Daoy (cell line): ENCODE data around the gene AP3B1. TPM values are rescaled to one million over a fixed set of nuclear protein-coding genes. Genes with fewer than 3 reads are reported as not detected.

Experiments used
- DNase-seq: peaks from one replicate; pipeline ENCODE4 v3.0.0-alpha.2; 2015; ENCODE audit warnings: low read depth
- total RNA-seq: library from RNA; depleted of rRNA; stranded (reverse); fragments of >200 nt; shearing (Covaris generic); gene quantifications from 2 replicates; pipeline ENCODE4 v1.2.3, GENCODE V29; 2014

AP3B1 gene
- total RNA-seq, 1 experiment from 2014 or later, result 39.0 TPM

GRCh38 chr5:78005021-78005785 is 289.3 kb downstream of the AP3B1 start:
- no peak for DNase-seq

GRCh38 chr5:78004559-78004958 is 289.9 kb downstream of the AP3B1 start:
- DNase-seq, result no peak

DNA sequence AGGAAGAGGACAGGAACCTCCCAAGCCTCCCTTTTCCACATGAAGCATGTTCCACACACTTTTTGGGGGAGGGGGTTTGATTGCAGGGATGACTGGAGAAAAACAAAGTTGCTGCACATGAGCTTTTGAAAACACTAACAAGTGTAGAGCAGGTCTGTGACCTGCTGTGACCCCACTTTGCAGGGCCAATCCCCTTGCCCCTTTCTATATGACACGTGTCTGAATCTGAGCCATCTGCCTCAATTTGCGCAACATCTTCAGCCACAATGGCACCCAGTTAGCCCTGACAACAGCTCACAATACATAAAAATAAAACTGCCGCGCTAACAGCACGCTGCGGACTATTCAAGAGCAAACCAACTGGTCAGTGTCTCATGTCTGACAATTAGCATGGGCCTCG is 290.6 kb downstream of the AP3B1 start:
- no peak for DNase-seq

DNA sequence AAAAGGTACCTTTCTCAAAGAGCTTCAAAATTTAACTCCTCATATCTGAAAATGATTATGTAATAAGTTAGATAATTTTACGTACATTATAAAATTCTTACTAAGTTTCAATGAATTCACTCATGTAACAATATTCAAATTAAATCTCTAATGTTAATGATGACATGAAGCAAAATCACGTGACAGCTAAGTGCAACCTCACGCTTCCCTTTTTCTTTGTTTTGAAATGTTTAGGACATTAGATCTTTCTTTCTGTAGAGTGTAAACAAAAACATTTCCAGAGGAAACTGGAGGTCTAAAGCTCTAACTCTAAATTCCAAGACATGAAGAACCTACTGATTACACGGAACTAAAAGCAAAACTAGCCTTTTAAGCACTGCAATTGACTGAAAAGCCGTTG is 291.0 kb downstream of the AP3B1 start:
- DNase-seq, result no peak

DNA sequence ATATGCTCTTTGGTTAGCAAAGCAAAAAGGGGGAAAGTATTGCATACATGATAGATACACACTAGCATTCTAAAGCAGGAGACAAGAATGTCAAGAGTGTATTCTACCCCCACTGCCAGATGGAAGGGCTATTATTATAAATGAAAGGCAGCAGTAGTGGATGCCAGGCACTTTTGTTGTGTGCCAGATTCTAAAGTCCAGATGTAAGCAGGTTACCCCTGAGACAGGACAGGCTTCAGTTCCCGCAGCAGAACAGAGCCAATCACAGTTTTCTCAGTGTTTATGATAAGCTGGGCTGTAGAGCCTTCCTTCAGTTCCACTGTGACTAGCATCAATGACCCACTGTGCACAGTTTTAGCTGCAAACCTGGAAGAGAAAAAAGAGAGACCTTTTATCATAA is 291.8 kb downstream of the AP3B1 start:
- no peak for DNase-seq

- DNase-seq, result no peak
Observed at GRCh38 chr5:78001197-78001596, 293.3 kb downstream of the AP3B1 start.

- DNase-seq, result no peak
Observed at GRCh38 chr5:78000191-78000590, 294.3 kb downstream of the AP3B1 start.

DNA sequence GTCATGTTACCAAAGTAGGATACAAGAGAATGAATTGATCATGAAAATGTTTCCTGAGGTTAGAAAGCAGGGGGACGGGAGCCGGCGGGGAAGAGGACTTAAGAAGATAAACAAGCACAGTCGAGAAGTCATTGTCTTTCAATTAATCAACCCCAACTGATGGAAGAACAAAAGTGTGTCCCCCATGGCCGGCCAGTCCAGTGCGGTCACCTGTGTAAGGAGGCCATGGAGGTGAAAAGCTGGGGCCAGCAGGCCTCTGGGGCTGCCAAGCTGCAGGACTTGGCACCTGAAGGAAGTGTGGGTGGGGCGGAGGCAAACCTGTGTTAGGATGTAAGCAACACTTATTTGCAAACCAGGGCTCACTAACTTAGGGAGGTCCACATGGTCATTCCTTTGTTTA is 295.1 kb downstream of the AP3B1 start:
- no peak for DNase-seq

GRCh38 chr5:77996943-77997342 is 297.6 kb downstream of the AP3B1 start:
- no peak for DNase-seq

DNA sequence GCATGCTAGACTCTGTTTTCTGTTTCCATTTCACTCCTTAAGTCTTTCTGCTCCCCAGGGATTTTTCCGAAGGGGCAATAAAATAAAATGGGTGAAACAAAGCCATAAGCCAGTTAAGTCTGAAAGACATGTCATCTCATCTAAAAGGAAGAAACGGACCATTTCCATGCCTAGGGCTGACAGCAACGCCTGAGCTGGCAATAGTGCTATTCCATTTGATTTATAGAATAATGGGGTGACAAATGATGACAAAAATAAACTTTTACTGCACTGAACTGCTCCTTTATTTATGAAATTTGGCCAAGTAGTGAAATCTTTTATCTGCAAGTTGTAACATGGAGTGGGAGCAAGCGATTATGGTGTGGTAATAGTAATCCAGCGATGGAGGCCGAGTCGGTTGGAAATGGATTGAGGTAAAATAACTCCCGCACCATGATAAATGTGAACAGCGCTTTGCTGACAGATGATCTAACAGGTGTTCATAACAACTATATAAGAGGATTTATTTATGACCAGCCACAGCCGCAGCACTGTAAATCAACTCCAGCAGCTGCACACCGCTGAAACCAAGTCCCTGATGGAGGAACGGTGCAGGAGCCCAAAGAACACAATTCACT is 298.6 kb downstream of the AP3B1 start:
- no peak for DNase-seq

DNA sequence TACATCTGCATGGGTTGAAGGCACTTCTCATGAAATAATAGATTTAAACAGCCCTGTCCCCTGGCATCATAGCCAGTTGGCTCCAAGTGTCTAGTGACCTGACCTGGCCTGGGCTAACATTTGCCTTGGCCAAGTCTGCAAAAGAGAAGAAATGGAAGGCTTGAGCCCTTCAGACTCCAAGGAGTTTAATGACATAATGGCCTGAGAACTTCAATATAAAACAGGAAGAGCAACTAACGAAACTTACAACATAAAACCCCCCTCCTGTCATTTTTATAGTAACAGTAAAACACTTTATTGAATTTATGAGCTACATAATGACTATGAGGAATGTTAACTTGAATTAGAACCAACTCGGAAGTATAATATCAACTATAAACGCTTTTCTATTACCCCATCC is 299.6 kb downstream of the AP3B1 start:
- no peak for DNase-seq

DNA sequence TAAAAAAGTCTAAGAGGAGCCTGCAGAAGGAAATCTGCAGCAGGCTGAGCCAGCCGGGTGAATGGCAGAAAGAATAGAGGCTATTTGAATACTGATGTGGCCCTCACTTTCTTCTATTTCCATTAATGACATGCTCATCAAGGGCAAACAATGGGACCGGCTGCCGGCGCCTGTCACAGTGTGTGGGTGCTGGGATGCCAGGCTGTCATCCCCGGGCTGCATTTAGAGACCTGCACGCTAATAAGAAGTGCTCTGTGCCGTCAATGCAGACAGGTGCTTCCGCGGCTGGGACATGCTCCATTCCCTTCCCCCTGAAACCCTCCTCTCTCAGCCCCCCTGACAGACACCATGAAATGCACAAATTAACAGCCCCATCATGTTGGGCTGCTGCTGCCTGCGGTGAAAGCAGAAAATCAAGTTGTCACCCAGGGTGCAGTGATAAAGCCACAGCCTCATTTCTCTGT is 300.6 kb downstream of the AP3B1 start:
- DNase-seq, result no peak

DNA sequence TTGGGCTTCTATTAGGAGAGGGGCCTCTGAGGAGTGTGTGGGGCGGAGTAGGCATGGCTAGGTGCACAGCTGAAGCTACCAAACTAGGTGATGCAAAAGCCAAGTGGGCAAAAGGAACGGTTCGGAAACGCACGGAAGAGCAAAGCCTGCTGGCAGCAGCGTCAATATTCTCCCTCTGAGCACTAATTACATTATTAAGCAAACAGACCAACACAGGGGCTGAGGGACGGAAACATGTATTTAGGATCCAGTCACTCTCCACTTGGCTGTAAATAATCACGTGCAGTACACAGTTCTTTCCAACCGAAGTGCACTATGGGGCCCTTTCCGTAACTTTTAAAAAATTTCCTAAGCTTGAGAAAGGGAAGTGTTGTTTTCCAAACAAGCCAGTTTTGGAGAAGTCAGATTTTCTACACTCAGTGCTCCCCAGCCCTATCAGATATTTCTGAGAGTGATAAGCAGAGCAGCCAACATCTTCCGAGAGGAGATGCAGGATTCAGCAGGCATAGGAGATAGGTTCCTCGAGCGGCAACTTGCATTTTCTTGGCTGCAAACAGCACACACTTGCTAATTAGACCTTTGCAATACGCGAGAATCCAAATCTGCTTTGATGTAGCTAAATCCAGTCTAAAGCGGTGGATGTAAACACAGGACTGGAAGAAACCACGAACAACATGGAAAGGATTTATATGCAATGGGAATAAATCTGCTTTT is 301.2 kb downstream of the AP3B1 start:
- DNase-seq, result no peak

DNA sequence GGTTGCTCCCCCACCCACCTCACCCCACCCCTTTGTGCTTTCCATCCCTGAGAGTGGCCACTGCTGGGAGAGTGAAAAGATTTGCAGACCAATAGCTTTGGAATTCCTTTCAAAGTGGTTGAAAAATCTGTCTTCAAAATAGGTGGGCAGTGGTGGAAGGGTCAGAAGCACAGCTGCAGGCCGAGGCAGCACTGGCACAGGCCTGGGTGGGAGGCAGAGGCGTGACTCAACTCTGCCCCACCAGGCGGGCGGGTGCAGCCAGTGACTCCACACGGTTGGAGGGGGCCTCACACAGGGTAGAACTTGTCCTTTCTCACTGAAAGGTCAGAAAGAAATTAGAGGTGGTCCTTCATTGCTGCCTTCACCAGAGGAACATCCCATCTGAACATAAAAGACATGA is 303.4 kb downstream of the AP3B1 start:
- DNase-seq, result no peak

DNA sequence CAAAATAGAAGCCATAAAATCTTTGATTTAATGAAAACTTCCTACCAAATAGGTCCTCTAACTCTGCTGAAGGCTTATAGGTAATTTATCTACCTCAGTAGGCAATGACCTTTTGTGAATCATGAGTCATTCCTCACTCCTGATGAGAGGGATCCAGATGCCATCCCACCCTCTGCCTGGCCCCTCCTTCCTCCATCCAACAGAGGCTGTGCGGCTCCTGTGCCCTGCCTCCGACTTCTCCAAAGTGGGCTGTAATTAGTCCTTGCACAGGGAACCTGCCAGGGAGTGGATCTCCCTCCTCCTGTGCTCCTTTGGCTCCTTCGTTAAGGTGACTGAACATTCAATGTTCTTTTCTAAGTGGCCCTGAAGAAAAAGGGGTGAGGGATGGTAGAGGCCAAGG is 304.5 kb downstream of the AP3B1 start:
- no peak for DNase-seq

DNA sequence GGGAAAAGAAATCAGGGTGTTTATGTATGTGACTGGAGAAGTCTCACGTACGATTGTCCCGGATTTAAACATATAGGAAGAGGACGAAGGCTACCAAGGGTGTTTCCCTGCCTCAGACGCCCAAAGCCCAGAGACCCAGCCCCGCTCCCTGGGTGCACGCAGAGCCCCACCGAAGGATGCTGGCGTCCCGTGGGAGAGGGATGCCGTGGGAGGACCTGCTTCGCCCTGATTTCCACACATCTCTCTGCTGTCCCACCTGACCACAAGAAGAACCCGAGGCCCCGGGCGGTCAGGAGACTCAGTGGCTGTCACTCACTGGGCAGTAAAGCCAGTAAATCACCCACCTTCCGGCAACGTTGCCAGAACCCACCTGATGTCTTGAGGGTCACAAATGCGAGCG is 306.5 kb downstream of the AP3B1 start:
- DNase-seq, result no peak

DNA sequence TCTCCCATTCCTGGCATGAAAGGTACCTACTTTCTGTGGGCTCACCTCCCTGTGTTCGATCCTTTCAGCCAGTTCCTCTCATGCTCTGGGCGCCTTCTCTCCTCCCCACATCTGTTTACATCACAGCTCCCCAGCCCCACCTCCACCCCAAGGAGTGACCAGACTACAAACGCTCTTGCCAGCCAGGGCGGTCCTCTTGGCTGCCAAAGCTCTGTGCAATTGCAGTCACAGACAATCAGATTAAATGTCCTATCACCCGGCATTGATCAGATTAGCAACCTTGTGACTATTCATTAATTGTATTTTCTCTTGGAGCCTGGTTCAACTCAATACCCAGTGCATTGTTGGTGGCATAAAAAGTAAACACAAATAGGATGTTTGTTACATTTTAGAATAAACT is 307.2 kb downstream of the AP3B1 start:
- no peak for DNase-seq

DNA sequence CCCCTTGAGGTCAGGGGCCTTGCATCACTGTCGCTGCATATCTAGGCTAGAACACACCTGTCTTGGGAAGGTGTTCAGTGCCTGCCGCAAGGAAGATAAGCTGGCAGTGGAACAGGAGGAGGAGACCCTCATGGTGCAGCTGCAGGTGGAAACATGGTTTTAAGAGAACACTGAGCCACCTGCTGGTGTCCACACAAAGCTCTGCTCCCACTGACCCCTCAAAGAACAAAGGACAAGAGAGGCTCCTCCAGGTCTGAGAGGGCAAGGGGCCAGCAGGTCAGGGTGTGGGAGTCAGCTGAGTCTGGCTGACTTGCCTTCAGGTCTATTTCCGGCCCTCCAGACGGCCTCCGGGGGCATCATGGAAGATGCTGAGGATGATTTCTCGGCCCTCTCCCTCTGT is 308.2 kb downstream of the AP3B1 start:
- DNase-seq, result no peak

DNA sequence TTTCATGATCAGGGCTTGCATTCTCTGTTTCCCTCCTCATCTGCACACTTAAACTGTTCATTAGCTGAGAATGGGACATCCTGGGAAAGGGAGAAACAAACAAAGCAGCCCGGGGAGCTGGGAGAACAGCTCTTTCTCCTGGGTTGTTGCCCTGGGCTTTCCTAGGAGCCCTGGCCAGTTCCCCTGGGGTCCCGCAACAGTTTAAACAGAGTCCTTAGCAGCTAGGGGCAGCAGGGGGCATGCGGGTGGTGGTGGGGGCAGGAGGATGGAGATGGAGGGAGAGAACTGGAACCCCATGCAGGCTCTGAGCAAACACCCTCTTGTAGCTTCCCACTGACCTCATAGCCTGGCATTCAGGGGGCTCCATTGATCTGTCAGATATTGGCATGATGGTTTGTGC is 309.3 kb downstream of the AP3B1 start:
- DNase-seq, result no peak

GRCh38 chr5:77984587-77984986 is 309.9 kb downstream of the AP3B1 start:
- no peak for DNase-seq

DNA sequence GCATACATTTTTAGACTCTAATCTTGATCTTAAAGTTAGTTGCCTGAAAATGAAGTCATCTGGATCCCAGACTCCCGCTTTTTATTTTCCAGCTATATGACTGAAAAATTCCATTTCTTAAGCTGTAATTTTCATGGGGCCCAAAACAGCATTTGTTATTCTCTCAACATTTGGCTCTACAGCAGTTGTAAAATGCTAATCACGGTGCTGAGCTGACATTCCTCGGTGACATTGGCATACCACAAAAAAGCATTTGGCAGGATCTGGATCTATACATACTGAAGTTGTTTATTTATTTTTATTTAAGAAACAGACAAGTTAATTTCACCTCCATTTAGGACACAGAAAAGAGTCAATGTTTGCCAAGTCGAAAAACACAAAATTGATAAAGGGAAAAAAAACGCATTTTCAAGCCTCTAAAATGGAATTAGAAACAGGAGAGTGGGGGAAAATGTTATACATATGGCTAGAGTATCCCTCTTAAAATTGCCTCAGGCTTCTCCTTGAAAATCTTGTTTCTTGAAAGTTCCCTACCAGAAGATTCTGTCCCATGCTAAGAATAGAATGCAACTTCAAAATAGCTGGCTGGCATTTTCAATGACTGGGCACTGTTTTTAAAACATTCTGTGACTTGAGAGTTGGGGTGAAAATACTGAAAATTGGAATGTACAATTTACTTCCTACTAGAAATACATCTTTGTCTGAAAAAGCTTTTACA is 310.9 kb downstream of the AP3B1 start:
- no peak for DNase-seq

DNA sequence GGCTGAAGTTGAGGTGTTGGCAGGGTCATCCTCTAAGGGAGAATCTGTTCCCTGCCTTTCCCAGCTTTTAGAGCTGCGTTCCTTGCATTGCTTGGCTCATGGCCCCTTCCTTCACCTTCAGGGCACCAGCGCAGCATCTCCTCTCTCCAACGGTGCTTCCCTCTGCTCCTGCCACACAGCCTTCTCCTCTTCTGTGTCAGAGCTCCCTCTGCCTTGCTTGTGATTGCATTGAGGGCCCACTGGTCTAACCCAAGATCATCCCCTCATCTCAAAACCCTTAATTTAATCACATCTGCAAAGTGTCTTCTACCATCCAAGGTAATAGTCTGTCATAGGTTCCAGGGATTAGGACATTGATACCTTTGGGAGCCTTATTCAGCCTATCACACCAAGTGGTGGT is 312.7 kb downstream of the AP3B1 start:
- DNase-seq, result no peak
